ENCODE measurements around the gene HYOU1. TPM values are rescaled to one million over a fixed set of nuclear protein-coding genes. Genes with fewer than 3 reads are reported as not detected.

Gene HYOU1
- total RNA-seq, 4 donors from 2014 or later, result 32.0 to 49.2 (median 39.9) TPM

DNA sequence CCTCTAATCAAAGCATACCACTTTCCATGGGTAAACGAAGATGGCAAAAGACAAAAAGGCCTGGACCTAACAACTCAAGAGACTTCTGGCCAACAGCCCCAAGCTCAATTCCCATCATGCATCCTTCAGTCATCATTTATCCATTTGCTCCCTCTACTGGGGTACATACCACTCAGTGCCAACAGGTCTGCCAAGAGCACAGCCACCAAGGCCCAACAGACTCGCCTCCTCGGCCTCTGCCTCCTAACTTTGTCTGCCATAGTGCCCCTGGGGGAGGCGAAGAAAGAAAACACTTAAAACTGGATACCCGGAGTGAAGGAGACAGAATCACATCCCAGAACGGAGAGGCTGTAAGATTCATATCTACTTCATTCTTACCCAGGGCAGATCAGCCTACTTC lies 1.1 kb downstream of the HYOU1 start:
- TF ChIP-seq, protein P1, sequence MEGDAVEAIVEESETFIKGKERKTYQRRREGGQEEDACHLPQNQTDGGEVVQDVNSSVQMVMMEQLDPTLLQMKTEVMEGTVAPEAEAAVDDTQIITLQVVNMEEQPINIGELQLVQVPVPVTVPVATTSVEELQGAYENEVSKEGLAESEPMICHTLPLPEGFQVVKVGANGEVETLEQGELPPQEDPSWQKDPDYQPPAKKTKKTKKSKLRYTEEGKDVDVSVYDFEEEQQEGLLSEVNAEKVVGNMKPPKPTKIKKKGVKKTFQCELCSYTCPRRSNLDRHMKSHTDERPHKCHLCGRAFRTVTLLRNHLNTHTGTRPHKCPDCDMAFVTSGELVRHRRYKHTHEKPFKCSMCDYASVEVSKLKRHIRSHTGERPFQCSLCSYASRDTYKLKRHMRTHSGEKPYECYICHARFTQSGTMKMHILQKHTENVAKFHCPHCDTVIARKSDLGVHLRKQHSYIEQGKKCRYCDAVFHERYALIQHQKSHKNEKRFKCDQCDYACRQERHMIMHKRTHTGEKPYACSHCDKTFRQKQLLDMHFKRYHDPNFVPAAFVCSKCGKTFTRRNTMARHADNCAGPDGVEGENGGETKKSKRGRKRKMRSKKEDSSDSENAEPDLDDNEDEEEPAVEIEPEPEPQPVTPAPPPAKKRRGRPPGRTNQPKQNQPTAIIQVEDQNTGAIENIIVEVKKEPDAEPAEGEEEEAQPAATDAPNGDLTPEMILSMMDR (IDR thresholded peaks at IDR 0.05; ENCODE audit: low read depth), result no peak

DNA sequence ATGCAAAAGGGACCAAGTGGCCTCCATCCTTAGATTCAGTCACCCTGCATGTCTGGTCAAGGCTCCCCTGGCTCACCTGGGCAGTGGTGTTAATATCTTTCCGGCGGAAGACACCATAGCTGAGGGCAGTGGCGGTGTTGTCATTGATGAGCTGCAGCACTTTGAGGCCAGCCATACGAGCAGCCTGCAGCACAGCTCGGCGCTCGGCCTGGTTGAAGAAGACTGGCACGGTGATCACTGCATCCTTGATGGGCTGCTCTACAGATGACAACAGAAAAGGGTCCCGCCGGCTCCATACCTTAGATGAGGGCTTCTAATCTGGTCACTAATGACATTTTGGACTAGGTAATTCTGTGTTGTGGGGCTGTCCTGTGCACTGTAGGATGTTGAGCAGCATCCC lies 2.6 kb downstream of the HYOU1 start:
- TF ChIP-seq, protein P1 (IDR thresholded peaks at IDR 0.05; ENCODE audit: low read depth), result no peak

DNA sequence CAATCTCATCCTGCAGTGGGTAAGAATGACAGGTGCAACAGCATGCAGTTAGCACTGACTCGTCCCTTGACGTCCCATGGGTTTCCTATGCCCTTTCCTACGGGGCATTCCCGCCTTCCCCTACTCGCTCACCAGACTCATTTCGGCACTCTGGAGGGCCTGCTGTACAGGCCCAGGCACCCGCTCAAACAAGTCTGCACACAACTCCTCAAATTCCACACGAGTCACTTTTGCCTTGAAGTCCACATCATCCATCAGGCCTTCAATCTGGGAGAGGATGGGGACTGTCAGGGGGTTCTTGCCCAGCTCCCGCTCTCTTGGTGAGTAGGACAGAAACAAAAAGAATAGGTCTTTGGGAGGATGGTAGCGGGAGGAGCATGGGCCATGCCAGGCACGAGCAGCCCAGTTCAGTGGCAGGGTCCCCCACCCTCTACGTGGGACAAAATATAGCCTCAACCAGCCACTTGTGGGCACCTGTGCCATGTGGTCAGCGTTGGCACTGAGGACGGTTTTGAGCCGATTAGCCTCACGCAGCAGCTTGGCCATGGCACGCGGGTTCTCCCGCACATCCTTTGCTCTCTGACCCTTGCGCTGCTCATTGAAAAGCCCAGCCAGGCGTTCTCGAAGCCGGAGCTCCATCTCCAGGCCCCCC lies 4.7 kb downstream of the HYOU1 start:
- TF ChIP-seq, protein P1 (IDR thresholded peaks at IDR 0.05; ENCODE audit: low read depth), result no peak

DNA sequence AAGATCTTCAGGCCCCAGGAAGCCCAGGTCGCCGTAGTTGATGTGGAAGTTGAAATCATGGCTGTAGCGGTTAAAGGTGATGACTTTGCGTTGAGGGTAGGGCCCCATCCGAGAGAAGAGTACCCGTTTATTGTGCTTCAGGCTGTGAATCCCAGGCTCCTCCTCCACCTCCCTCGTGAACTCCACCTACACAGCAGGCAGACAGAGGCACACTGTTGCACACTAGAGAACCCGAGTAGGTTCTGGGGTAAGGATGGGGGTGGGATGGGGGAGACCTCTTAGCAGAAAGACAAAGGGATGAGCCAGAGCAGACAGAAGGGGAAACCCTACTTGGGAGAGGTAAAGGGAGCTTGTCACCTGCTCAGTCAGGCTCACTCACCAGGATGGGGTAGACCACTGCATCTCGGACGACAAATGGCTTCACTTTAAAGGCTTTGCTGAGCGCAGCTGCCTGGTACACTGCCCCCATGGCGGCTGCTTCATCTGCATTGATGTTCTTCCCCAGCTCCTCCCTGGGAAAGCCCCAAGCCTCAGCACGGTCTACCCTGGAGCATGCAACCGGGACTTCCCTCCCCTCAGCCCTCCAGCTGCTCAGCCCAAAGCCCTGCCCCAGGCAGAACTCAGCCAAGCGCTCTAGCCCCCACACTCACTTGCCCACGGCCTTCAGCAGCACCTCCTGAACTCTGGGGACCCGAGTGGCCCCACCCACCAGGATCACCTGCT lies 5.4 kb downstream of the HYOU1 start:
- TF ChIP-seq, protein P1 (IDR thresholded peaks at IDR 0.05; ENCODE audit: low read depth), result no peak

DNA sequence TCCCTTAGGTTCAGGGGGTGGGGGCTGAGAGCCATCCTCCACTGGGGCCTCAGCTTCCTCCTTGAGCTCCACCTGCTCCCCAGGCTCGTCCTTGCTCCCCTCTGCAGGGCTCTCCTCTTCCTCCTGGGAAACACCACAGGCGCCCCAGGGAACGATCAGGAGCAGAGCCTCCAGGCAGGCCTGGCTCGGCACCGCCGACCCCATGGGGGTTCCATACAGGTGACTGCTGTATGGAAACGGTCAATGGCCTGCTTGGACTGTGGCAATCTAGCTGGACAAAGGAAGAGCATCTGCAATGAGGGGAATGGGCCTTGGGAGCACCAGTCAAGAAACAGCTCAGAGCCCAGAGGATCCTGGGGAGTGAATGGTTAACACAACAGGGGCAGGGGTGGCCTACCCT lies 7.9 kb downstream of the HYOU1 start:
- TF ChIP-seq, protein P1 (IDR thresholded peaks at IDR 0.05; ENCODE audit: low read depth), result no peak

DNA sequence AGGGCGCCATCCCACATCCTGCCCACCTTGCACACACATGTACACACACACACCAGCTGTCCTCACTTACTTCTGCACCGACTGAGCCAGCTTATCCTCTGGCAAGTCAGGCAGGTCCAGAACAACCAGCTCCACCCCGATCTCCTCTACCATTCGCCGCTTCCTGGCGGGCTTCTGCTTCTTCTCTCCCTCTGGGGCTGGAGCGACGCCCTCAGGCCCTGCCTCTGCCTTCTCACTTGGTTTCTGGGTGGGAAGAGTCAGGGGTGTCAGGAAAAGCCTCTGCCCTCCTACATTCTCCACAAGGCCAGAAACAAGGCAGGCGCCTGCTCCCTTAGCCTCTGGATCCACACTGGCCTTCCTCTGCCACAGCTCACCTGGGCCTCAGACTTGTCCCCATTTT lies 8.4 kb downstream of the HYOU1 start:
- TF ChIP-seq, protein P1 (IDR thresholded peaks at IDR 0.05; ENCODE audit: low read depth), result no peak

DNA sequence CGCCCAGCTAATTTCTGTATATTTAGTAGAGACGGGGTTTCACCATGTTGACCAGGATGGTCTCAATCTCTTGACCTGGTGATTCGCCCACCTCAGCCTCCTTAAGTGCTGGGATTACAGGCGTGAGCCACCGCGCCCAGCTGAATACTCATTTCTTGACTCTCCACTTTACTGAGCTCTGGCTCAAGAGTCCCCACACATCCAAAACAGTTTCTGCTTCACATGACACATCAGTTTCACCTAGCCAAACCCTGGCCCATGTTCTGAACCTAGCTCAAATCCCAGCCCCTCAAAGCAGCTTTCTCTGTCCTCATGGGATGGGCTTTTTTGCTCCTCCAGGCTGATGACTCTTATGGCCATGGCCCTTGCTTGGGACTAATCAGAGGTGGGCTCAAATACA lies 9.8 kb downstream of the HYOU1 start:
- TF ChIP-seq, protein P1 (IDR thresholded peaks at IDR 0.05; ENCODE audit: low read depth), result no peak
